Stimulated activated naive CD8-positive, alpha-beta T cell treated with anti-CD3 and anti-CD28 coated beads, Interleukin-15, Interleukin-2, amounts not matched to agents 100 ng/mL and 50 ng/mL, for 24 hours (primary cell): Measurements from ENCODE around the gene ARHGAP26.
A peak's percentile ranks its signal among the peaks of the same experiment; 100 is the strongest.

Experiments used
- H3K27ac Mint-ChIP-seq: one replicate; pipeline ENCODE4 v1.8.0; 2021; ENCODE audit warnings: mild to moderate bottlenecking, mixed read lengths
- H3K27me3 Mint-ChIP-seq: one replicate; pipeline ENCODE4 v1.8.0; 2021; ENCODE audit warnings: mixed read lengths
- H3K36me3 Mint-ChIP-seq: one replicate; pipeline ENCODE4 v1.8.0; 2021; ENCODE audit warnings: low read depth, mixed read lengths
- H3K4me1 Mint-ChIP-seq: one replicate; pipeline ENCODE4 v1.8.0; 2021; ENCODE audit warnings: low read depth, mixed read lengths
- H3K4me3 Mint-ChIP-seq: one replicate; pipeline ENCODE4 v1.8.0; 2021; ENCODE audit warnings: mild to moderate bottlenecking, mixed read lengths
- H3K9me3 Mint-ChIP-seq: one replicate; pipeline ENCODE4 v1.8.0; 2021; ENCODE audit warnings: mixed read lengths

ARHGAP26 gene

GRCh38 chr5:143188692-143189091, 418.5 kb downstream of the ARHGAP26 start:
- no peaks in the 10 kb centered on the region for H3K27me3 Mint-ChIP-seq
- H3K27ac Mint-ChIP-seq, result no peak overlapping the region
- no peak overlapping the region for H3K4me3 Mint-ChIP-seq
- H3K4me1 Mint-ChIP-seq, result peaks cover 40% of the 10 kb centered on the region
- H3K36me3 Mint-ChIP-seq, result peaks cover 12% of the 10 kb centered on the region
- H3K9me3 Mint-ChIP-seq, result peaks cover 16% of the 10 kb centered on the region

GRCh38 chr5:143190260-143190810, 420.2 kb downstream of the ARHGAP26 start:
- H3K36me3 Mint-ChIP-seq, result peaks cover 20% of the 10 kb centered on the region
- H3K9me3 Mint-ChIP-seq, result peaks cover 16% of the 10 kb centered on the region
- no peaks in the 10 kb centered on the region for H3K27me3 Mint-ChIP-seq
- no peak overlapping the region for H3K4me3 Mint-ChIP-seq
- H3K4me1 Mint-ChIP-seq, result peaks cover 29% of the 10 kb centered on the region
- H3K27ac Mint-ChIP-seq, result no peak overlapping the region

- no peak overlapping the region for H3K4me3 Mint-ChIP-seq
- peaks cover 28% of the 10 kb centered on the region for H3K4me1 Mint-ChIP-seq
- no peak overlapping the region for H3K27ac Mint-ChIP-seq
- peaks cover 16% of the 10 kb centered on the region for H3K9me3 Mint-ChIP-seq
- peaks cover 20% of the 10 kb centered on the region for H3K36me3 Mint-ChIP-seq
- no peaks in the 10 kb centered on the region for H3K27me3 Mint-ChIP-seq
These were observed 421.5 kb downstream of the ARHGAP26 start for GRCh38 chr5:143191720-143192119.

- Mint-ChIP-seq H3K4me1 (peaks cover 31% of the 10 kb centered on the region), H3K4me3 (no peak overlapping the region), H3K9me3 (peaks cover 20% of the 10 kb centered on the region), H3K36me3 (peaks cover 20% of the 10 kb centered on the region), H3K27me3 (no peaks in the 10 kb centered on the region), H3K27ac (no peak overlapping the region)
These were observed 422.2 kb downstream of the ARHGAP26 start for GRCh38 chr5:143192191-143192900.

- Mint-ChIP-seq H3K36me3 (peaks cover 25% of the 10 kb centered on the region), H3K9me3 (peaks cover 27% of the 10 kb centered on the region), H3K4me3 (no peak overlapping the region), H3K27me3 (no peaks in the 10 kb centered on the region), H3K27ac (no peak overlapping the region), H3K4me1 (peaks cover 21% of the 10 kb centered on the region)
These were observed 424.0 kb downstream of the ARHGAP26 start for GRCh38 chr5:143194206-143194605.

- no peak overlapping the region for H3K4me3 Mint-ChIP-seq
- peaks cover 27% of the 10 kb centered on the region for H3K9me3 Mint-ChIP-seq
- H3K36me3 Mint-ChIP-seq, result peaks cover 25% of the 10 kb centered on the region
- no peaks in the 10 kb centered on the region for H3K27me3 Mint-ChIP-seq
- H3K27ac Mint-ChIP-seq, result no peak overlapping the region
- peaks cover 20% of the 10 kb centered on the region for H3K4me1 Mint-ChIP-seq
These were observed 424.5 kb downstream of the ARHGAP26 start for GRCh38 chr5:143194713-143195112.

GRCh38 chr5:143195491-143195890, 425.3 kb downstream of the ARHGAP26 start:
- Mint-ChIP-seq H3K36me3 (peaks cover 31% of the 10 kb centered on the region), H3K9me3 (peaks cover 23% of the 10 kb centered on the region), H3K4me3 (no peak overlapping the region), H3K27ac (peak overlapping the region; percentile 7), H3K4me1 (peaks cover 20% of the 10 kb centered on the region), H3K27me3 (no peaks in the 10 kb centered on the region)

GRCh38 chr5:143196601-143197259, 426.6 kb downstream of the ARHGAP26 start:
- Mint-ChIP-seq H3K4me3 (no peak overlapping the region), H3K4me1 (peaks cover 20% of the 10 kb centered on the region), H3K36me3 (peaks cover 32% of the 10 kb centered on the region), H3K9me3 (peaks cover 14% of the 10 kb centered on the region), H3K27me3 (no peaks in the 10 kb centered on the region), H3K27ac (peak overlapping the region; percentile 55)

- H3K4me3 Mint-ChIP-seq, result no peak overlapping the region
- peaks cover 27% of the 10 kb centered on the region for H3K36me3 Mint-ChIP-seq
- H3K27ac Mint-ChIP-seq, result peak overlapping the region; percentile 63
- H3K4me1 Mint-ChIP-seq, result peaks cover 20% of the 10 kb centered on the region
- no peaks in the 10 kb centered on the region for H3K27me3 Mint-ChIP-seq
- peaks cover 11% of the 10 kb centered on the region for H3K9me3 Mint-ChIP-seq
These were observed 427.1 kb downstream of the ARHGAP26 start for GRCh38 chr5:143197260-143197656.

GRCh38 chr5:143198332-143198731, 428.2 kb downstream of the ARHGAP26 start:
- Mint-ChIP-seq H3K27ac (no peak overlapping the region), H3K36me3 (peaks cover 27% of the 10 kb centered on the region), H3K9me3 (peaks cover 11% of the 10 kb centered on the region), H3K4me1 (peaks cover 20% of the 10 kb centered on the region), H3K27me3 (no peaks in the 10 kb centered on the region), H3K4me3 (no peak overlapping the region)

- H3K36me3 Mint-ChIP-seq, result peaks cover 27% of the 10 kb centered on the region
These were observed 429.0 kb downstream of the ARHGAP26 start for GRCh38 chr5:143199161-143199560.

GRCh38 chr5:143199843-143200242, 429.7 kb downstream of the ARHGAP26 start:
- H3K27ac Mint-ChIP-seq, result no peak overlapping the region
- peaks cover 11% of the 10 kb centered on the region for H3K9me3 Mint-ChIP-seq
- no peaks in the 10 kb centered on the region for H3K27me3 Mint-ChIP-seq
- peaks cover 20% of the 10 kb centered on the region for H3K4me1 Mint-ChIP-seq
- peaks cover 24% of the 10 kb centered on the region for H3K36me3 Mint-ChIP-seq
- no peak overlapping the region for H3K4me3 Mint-ChIP-seq

More at GRCh38 chr5:143199161-143199560, 429.0 kb downstream of the ARHGAP26 start:
- H3K9me3 Mint-ChIP-seq, result peaks cover 11% of the 10 kb centered on the region
- H3K4me3 Mint-ChIP-seq, result no peak overlapping the region
- no peak overlapping the region for H3K27ac Mint-ChIP-seq
- peaks cover 20% of the 10 kb centered on the region for H3K4me1 Mint-ChIP-seq
- H3K27me3 Mint-ChIP-seq, result no peaks in the 10 kb centered on the region

- Mint-ChIP-seq H3K4me3 (no peak overlapping the region), H3K27ac (no peak overlapping the region), H3K4me1 (peaks cover 29% of the 10 kb centered on the region), H3K36me3 (peaks cover 20% of the 10 kb centered on the region), H3K27me3 (no peaks in the 10 kb centered on the region), H3K9me3 (peaks cover 11% of the 10 kb centered on the region)
These were observed 430.7 kb downstream of the ARHGAP26 start for GRCh38 chr5:143200781-143201398.

GRCh38 chr5:143201589-143201988, 431.4 kb downstream of the ARHGAP26 start:
- H3K27me3 Mint-ChIP-seq, result no peaks in the 10 kb centered on the region
- no peak overlapping the region for H3K27ac Mint-ChIP-seq
- no peak overlapping the region for H3K4me3 Mint-ChIP-seq
- peaks cover 11% of the 10 kb centered on the region for H3K9me3 Mint-ChIP-seq
- peaks cover 33% of the 10 kb centered on the region for H3K4me1 Mint-ChIP-seq
- peaks cover 20% of the 10 kb centered on the region for H3K36me3 Mint-ChIP-seq
